ENCODE measurements around the gene FAAP20. TPM values are rescaled to one million over a fixed set of nuclear protein-coding genes. Genes with fewer than 3 reads are reported as not detected.

The FAAP20 gene, protein sequence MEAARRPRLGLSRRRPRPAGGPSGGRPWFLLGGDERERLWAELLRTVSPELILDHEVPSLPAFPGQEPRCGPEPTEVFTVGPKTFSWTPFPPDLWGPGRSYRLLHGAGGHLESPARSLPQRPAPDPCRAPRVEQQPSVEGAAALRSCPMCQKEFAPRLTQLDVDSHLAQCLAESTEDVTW
- total RNA-seq (2021) (133 to 151 TPM (median 150 TPM) in 3 replicates), Bru-seq, nascent RNA (percentile 64 among the genes with signal in this experiment)
- long read RNA-seq, experiment 1, transcript FAAP20-202 (4 exons, 729 nt): major isoform, 81 of 172 reads
- long read RNA-seq, experiment 1, transcript FAAP20-207 (4 exons, 1,544 nt): minor isoform, 11 of 172 reads
- long read RNA-seq, experiment 1, transcript FAAP20-201 (3 exons, 569 nt): minor isoform, 7 of 172 reads
- long read RNA-seq, experiment 1, transcript FAAP20-203 (4 exons, 811 nt): minor isoform, 13 of 172 reads
- long read RNA-seq, experiment 1, partial matches to known transcripts: 19 of 172 reads
- long read RNA-seq, experiment 1, other reads (novel, unspliced or antisense): 32 of 172 reads
- long read RNA-seq, experiment 2, transcript FAAP20-203 (4 exons, 811 nt): minor isoform, 6 of 184 reads
- long read RNA-seq, experiment 2, transcript FAAP20-212 (3 exons, 701 nt): minor isoform, 22 of 184 reads
- long read RNA-seq, experiment 2, transcript FAAP20-202 (4 exons, 729 nt): major isoform, 90 of 184 reads
- long read RNA-seq, experiment 2, transcript FAAP20-201 (3 exons, 569 nt): minor isoform, 12 of 184 reads
- long read RNA-seq, experiment 2, partial matches to known transcripts: 31 of 184 reads
- long read RNA-seq, experiment 2, other reads (novel, unspliced or antisense): 22 of 184 reads
- long read RNA-seq, experiment 3, partial matches to known transcripts: 3 of 8 reads
- long read RNA-seq, experiment 3, other reads (novel, unspliced or antisense): 1 of 8 reads

GRCh38 chr1:2194319-2194897, at the start of gene FAAP20:
TSS of gene FAAP20 (minus strand) at chr1:2194772. CDS start at chr1:2194749, 23 bp downstream.
- peak within 1 kb of the TSS; percentile 80; the same call in 1 of the 2 replicates for H3K27ac Mint-ChIP-seq
- no peaks in the 10 kb centered on the region for H3K9me3 Mint-ChIP-seq
- peaks cover 9% of the 10 kb centered on the region for H3K4me1 Mint-ChIP-seq
- ChIA-PET CTCF (interaction anchor here (0.6 to 3.6 kb wide), 60 partner anchors 9 to 1599 kb away, joined by 3 to 170 read pairs (median 5); partner anchors contain the start of genes MORN1, PANK4, PEX10 and RER1), POLR2A (interaction anchor here (0.7 to 2.1 kb wide), 6 partner anchors 10 to 187 kb away, joined by 3 to 6 read pairs (median 3); no protein-coding TSS in a partner anchor)
- H3K27me3 Mint-ChIP-seq (ENCODE audit: low read depth): no peaks in the 10 kb centered on the region; the same call in 1 of the 2 replicates
- H3K4me3 Mint-ChIP-seq: peak within 1 kb of the TSS; percentile 79
- peak; percentile 60 for DNase-seq (ENCODE audit: low spot score)
- ATAC-seq: peak; percentile 23
- H3K36me3 Mint-ChIP-seq: peaks cover 2% of the 10 kb centered on the region; the same call in 1 of the 2 replicates
- TF ChIP-seq CTCF (IDR thresholded peaks at IDR 0.05): no peak
- no peak for TF ChIP-seq JAZF1 (CRISPR knock-in tag; IDR thresholded peaks at IDR 0.05)

- DNase-seq (ENCODE audit: low spot score) (no peak), ATAC-seq (no peak)
- POLR2A ChIA-PET: no interaction called here
- peak overlapping the region; percentile 70 for H3K27ac Mint-ChIP-seq
- H3K4me1 Mint-ChIP-seq: peaks cover 44% of the 10 kb centered on the region
- H3K4me3 Mint-ChIP-seq: no peak overlapping the region
- TF ChIP-seq RORB (CRISPR knock-in tag; IDR thresholded peaks at IDR 0.05): no peak
- no peak for TF ChIP-seq PRRX2 (CRISPR knock-in tag; IDR thresholded peaks at IDR 0.05)
- no peak for TF ChIP-seq EMX1 (CRISPR knock-in tag; IDR thresholded peaks at IDR 0.05)
- TF ChIP-seq, protein P1, sequence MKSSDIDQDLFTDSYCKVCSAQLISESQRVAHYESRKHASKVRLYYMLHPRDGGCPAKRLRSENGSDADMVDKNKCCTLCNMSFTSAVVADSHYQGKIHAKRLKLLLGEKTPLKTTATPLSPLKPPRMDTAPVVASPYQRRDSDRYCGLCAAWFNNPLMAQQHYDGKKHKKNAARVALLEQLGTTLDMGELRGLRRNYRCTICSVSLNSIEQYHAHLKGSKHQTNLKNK (CRISPR knock-in tag; IDR thresholded peaks at IDR 0.05): no peak
- no peak for TF ChIP-seq GTF2I (CRISPR knock-in tag; conservative IDR thresholded peaks at IDR 0.05)
- no peak for TF ChIP-seq ZBTB21 (CRISPR knock-in tag; IDR thresholded peaks at IDR 0.05; ENCODE audit: borderline replicate concordance)
- no peak for TF ChIP-seq TEAD4 (CRISPR knock-in tag; IDR thresholded peaks at IDR 0.05)
- no peak for TF ChIP-seq ETV6 (CRISPR knock-in tag; IDR thresholded peaks at IDR 0.05)
- no peak for TF ChIP-seq SMAD4 (CRISPR knock-in tag; IDR thresholded peaks at IDR 0.05)
- TF ChIP-seq IRF2 (CRISPR knock-in tag; IDR thresholded peaks at IDR 0.05; ENCODE audit: borderline replicate concordance, low read depth): no peak
- TF ChIP-seq, protein P2, sequence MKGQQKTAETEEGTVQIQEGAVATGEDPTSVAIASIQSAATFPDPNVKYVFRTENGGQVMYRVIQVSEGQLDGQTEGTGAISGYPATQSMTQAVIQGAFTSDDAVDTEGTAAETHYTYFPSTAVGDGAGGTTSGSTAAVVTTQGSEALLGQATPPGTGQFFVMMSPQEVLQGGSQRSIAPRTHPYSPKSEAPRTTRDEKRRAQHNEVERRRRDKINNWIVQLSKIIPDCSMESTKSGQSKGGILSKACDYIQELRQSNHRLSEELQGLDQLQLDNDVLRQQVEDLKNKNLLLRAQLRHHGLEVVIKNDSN (CRISPR knock-in tag; IDR thresholded peaks at IDR 0.05): no peak
- no peak for TF ChIP-seq ZNF232 (CRISPR knock-in tag; IDR thresholded peaks at IDR 0.05)
- no peak for TF ChIP-seq ZNF671 (CRISPR knock-in tag; IDR thresholded peaks at IDR 0.05)
- H3K27me3 Mint-ChIP-seq (ENCODE audit: low read depth): no peaks in the 10 kb centered on the region
- CTCF ChIA-PET: no interaction called here
- H3K9me3 Mint-ChIP-seq: no peaks in the 10 kb centered on the region
- peaks cover 15% of the 10 kb centered on the region for H3K36me3 Mint-ChIP-seq
Measured at GRCh38 chr1:2242814-2243725, 48.5 kb upstream of the FAAP20 start.

GRCh38 chr1:2241820-2242219, 47.2 kb upstream of the FAAP20 start:
- Mint-ChIP-seq H3K9me3 (no peaks in the 10 kb centered on the region), H3K27me3 (ENCODE audit: low read depth) (no peaks in the 10 kb centered on the region), H3K4me3 (no peak overlapping the region), H3K36me3 (peaks cover 15% of the 10 kb centered on the region), H3K4me1 (peaks cover 40% of the 10 kb centered on the region), H3K27ac (peak overlapping the region; percentile 83)
- DNase-seq (ENCODE audit: low spot score) (no peak), ATAC-seq (no peak)
- CTCF ChIA-PET: no interaction called here
- POLR2A ChIA-PET: interaction anchor here (0.9 kb wide), 1 partner anchor 150 kb away, joined by 3 read pairs; the partner anchor contains the start of genes MORN1 and RER1
- TF ChIP-seq, protein P3, sequence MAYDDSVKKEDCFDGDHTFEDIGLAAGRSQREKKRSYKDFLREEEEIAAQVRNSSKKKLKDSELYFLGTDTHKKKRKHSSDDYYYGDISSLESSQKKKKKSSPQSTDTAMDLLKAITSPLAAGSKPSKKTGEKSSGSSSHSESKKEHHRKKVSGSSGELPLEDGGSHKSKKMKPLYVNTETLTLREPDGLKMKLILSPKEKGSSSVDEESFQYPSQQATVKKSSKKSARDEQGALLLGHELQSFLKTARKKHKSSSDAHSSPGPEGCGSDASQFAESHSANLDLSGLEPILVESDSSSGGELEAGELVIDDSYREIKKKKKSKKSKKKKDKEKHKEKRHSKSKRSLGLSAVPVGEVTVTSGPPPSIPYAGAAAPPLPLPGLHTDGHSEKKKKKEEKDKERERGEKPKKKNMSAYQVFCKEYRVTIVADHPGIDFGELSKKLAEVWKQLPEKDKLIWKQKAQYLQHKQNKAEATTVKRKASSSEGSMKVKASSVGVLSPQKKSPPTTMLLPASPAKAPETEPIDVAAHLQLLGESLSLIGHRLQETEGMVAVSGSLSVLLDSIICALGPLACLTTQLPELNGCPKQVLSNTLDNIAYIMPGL (CRISPR knock-in tag; IDR thresholded peaks at IDR 0.05): no peak
- no peak for TF ChIP-seq FOXK1 (CRISPR knock-in tag; IDR thresholded peaks at IDR 0.05)
- no peak for TF ChIP-seq JAZF1 (CRISPR knock-in tag; IDR thresholded peaks at IDR 0.05)
- no peak for TF ChIP-seq ERG (CRISPR knock-in tag; IDR thresholded peaks at IDR 0.05)

Data from WTC11 (cell line).